ENCODE data around the gene ASS1. TPM values are rescaled to one million over a fixed set of nuclear protein-coding genes. Genes with fewer than 3 reads are reported as not detected.

The ASS1 gene
- total and polyA plus RNA-seq, 2 donors (not counting 1 experiment from before 2014, with no cell fraction given), result 0.30 to 0.44 TPM

DNA sequence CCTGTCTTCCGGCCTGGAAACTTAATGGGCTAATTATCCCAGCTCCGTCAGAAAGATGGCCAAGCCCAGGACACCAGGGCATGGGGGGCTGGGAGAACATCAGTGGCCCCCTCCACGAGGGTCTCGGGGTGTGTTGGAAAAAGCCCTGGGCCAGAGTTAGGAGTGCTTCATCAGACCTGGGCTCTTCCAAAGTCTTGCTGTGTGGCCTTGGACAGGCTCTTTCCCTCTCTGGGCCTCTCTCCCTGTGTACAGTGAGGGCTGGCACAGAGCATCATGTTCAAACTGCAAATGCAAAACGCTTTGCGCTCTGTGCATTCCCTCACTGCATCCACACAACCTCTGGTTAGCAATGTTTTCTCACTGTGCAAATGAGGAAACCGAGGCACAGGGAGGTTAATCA lies 48.3 kb downstream of the ASS1 start:
- TF ChIP-seq, protein P1, sequence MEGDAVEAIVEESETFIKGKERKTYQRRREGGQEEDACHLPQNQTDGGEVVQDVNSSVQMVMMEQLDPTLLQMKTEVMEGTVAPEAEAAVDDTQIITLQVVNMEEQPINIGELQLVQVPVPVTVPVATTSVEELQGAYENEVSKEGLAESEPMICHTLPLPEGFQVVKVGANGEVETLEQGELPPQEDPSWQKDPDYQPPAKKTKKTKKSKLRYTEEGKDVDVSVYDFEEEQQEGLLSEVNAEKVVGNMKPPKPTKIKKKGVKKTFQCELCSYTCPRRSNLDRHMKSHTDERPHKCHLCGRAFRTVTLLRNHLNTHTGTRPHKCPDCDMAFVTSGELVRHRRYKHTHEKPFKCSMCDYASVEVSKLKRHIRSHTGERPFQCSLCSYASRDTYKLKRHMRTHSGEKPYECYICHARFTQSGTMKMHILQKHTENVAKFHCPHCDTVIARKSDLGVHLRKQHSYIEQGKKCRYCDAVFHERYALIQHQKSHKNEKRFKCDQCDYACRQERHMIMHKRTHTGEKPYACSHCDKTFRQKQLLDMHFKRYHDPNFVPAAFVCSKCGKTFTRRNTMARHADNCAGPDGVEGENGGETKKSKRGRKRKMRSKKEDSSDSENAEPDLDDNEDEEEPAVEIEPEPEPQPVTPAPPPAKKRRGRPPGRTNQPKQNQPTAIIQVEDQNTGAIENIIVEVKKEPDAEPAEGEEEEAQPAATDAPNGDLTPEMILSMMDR (IDR thresholded peaks at IDR 0.05), result no peak
- no peak for TF ChIP-seq EZH2 (IDR thresholded peaks at IDR 0.05; ENCODE audit: borderline replicate concordance, insufficient read depth, low read depth, low read length, poor library complexity, severe bottlenecking)
- Histone ChIP-seq H3K4me3 (ENCODE audit: control extremely low read depth in 1 of 5, extremely low read depth in 1 of 5, insufficient read depth in 1 of 5, low read depth in 2 of 5, low read length in 4 of 5) (no peak overlapping the region), H3K9me3 (ENCODE audit: control extremely low read depth in 1 of 3, control insufficient read depth in 2 of 3, insufficient read depth in 1 of 3, low read length in 2 of 3) (peaks cover 0 to 24% (median 7%) of the 10 kb centered on the region in 3 donors), H3K79me2 (ENCODE audit: control insufficient read depth, insufficient read depth, low read length) (no peaks in the 10 kb centered on the region), H3K4me1 (ENCODE audit: control insufficient read depth in 2 of 2, insufficient read depth in 2 of 2, low read length in 2 of 2) (no peaks in the 10 kb centered on the region), H3K9ac (ENCODE audit: low read length) (no peak overlapping the region), H3K27ac (ENCODE audit: low read length in 2 of 2) (no peak overlapping the region), H3K4me2 (replicated peaks; ENCODE audit: low read depth, low read length, poor library complexity, severe bottlenecking) (no peak overlapping the region), H3K36me3 (replicated peaks in 1 of 2; ENCODE audit: control extremely low read depth in 1 of 2, control insufficient read depth in 1 of 2, extremely low read depth in 1 of 2, insufficient read depth in 2 of 2, low read length in 1 of 2) (no peaks in the 10 kb centered on the region), H4K20me1 (ENCODE audit: control insufficient read depth, insufficient read depth, low read length, poor library complexity, severe bottlenecking) (no peaks in the 10 kb centered on the region), H2AFZ (ENCODE audit: insufficient read depth, low read depth, low read length, poor library complexity, severe bottlenecking) (no peak overlapping the region), H3K27me3 (replicated peaks in 1 of 4; ENCODE audit: control extremely low read depth in 1 of 4, control insufficient read depth in 3 of 4, insufficient read depth in 4 of 4, low read length in 3 of 4) (peaks cover 0 to 9% (median 0%) of the 10 kb centered on the region in 4 experiments)
- no peaks in the 10 kb centered on the region for H3K4me1 Mint-ChIP-seq
- DNase-seq, result no peak
- no peak overlapping the region for H3K27ac Mint-ChIP-seq
- 87% methylated on average over 7 of the region's 7 CpGs for WGBS (ENCODE audit: insufficient coverage)
- peaks cover 8% of the 10 kb centered on the region for H3K9me3 Mint-ChIP-seq (ENCODE audit: insufficient read depth)
- H3K27me3 Mint-ChIP-seq, result peaks cover 14% of the 10 kb centered on the region
- POLR2A ChIA-PET, result no interaction called here
- H3K4me3 Mint-ChIP-seq, result no peak overlapping the region
- intact Hi-C loops (cut with micrococcal nuclease), result no loop called here
- CTCF ChIA-PET, result no interaction called here
- no peak for ATAC-seq (ENCODE audit: low read depth)

DNA sequence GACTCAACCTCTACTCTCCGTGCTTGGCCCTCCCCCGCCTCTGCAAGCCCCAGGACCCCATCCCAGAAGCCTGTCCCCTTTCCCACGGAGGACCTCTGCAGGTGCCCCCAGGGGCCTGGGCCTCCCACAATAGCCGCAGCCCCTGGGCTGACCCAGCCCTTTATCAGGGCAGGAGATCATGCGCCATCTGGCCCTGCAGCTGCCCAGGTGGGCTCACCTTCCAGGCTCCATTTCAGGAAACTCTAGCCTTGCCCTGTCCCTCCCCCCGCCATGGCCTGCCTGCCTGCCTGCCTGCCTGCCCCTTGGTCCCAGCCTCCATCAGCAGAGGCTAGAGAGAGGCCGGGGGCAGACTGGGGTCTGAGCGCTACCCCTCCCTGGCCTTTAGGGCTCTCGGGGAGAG lies 48.7 kb downstream of the ASS1 start:
- intact Hi-C loops (cut with micrococcal nuclease), result no loop called here
- TF ChIP-seq, protein P1 (IDR thresholded peaks at IDR 0.05), result no peak
- TF ChIP-seq EZH2 (IDR thresholded peaks at IDR 0.05; ENCODE audit: borderline replicate concordance, insufficient read depth, low read depth, low read length, poor library complexity, severe bottlenecking), result no peak
- ChIA-PET POLR2A (no interaction called here), CTCF (interaction anchor here (0.9 kb wide), 1 partner anchor 191 kb away, joined by 3 read pairs; no protein-coding TSS in a partner anchor)
- no peaks in the 10 kb centered on the region for H3K4me1 Mint-ChIP-seq
- no peak overlapping the region for H3K4me3 Mint-ChIP-seq
- Histone ChIP-seq H3K36me3 (replicated peaks in 1 of 2; ENCODE audit: control extremely low read depth in 1 of 2, control insufficient read depth in 1 of 2, extremely low read depth in 1 of 2, insufficient read depth in 2 of 2, low read length in 1 of 2) (no peaks in the 10 kb centered on the region), H3K27me3 (replicated peaks in 1 of 4; ENCODE audit: control extremely low read depth in 1 of 4, control insufficient read depth in 3 of 4, insufficient read depth in 4 of 4, low read length in 3 of 4) (peaks cover 0 to 9% (median 0%) of the 10 kb centered on the region in 4 experiments), H3K9me3 (ENCODE audit: control extremely low read depth in 1 of 3, control insufficient read depth in 2 of 3, insufficient read depth in 1 of 3, low read length in 2 of 3) (peaks cover 0 to 24% (median 7%) of the 10 kb centered on the region in 3 donors), H3K4me2 (replicated peaks; ENCODE audit: low read depth, low read length, poor library complexity, severe bottlenecking) (no peak overlapping the region), H3K4me1 (ENCODE audit: control insufficient read depth in 2 of 2, insufficient read depth in 2 of 2, low read length in 2 of 2) (no peaks in the 10 kb centered on the region), H3K9ac (ENCODE audit: low read length) (no peak overlapping the region), H3K4me3 (ENCODE audit: control extremely low read depth in 1 of 5, extremely low read depth in 1 of 5, insufficient read depth in 1 of 5, low read depth in 2 of 5, low read length in 4 of 5) (no peak overlapping the region), H3K79me2 (ENCODE audit: control insufficient read depth, insufficient read depth, low read length) (no peaks in the 10 kb centered on the region), H2AFZ (ENCODE audit: insufficient read depth, low read depth, low read length, poor library complexity, severe bottlenecking) (no peak overlapping the region), H3K27ac (ENCODE audit: low read length in 2 of 2) (no peak overlapping the region), H4K20me1 (ENCODE audit: control insufficient read depth, insufficient read depth, low read length, poor library complexity, severe bottlenecking) (no peaks in the 10 kb centered on the region)
- H3K27me3 Mint-ChIP-seq, result peaks cover 14% of the 10 kb centered on the region
- WGBS (ENCODE audit: insufficient coverage), result 81% methylated on average over 8 of the region's 9 CpGs
- ATAC-seq (ENCODE audit: low read depth) (no peak), DNase-seq (no peak)
- H3K9me3 Mint-ChIP-seq (ENCODE audit: insufficient read depth), result peaks cover 8% of the 10 kb centered on the region
- H3K27ac Mint-ChIP-seq, result no peak overlapping the region
